Adrenal gland (tissue), 12 donors: ENCODE measurements around the gene GRPR. TPM values are rescaled to one million over a fixed set of nuclear protein-coding genes. Genes with fewer than 3 reads are reported as not detected.

ENCODE experiments used
- DNase-seq, 7 donors: peaks; one replicate each; pipeline ENCODE4 v3.0.0-alpha.2; 2019 to 2020
- H3K27ac ChIP-seq, 5 donors: fragments of 200-600 bp; sonication (generic) in 4 of 5; 1 replicate in 3 of 5; 2 replicates in 2 of 5; pipeline versions ENCODE4 v1.5.1 to v1.8.0; 2016 to 2020; ENCODE audit warnings: mild to moderate bottlenecking in 1 of 5
- H3K27me3 ChIP-seq: fragments of 200-600 bp; 2 replicates; pipeline ENCODE4 v1.8.0; 2021
- H3K36me3 ChIP-seq, 2 donors: fragments of 200-600 bp; replicated peaks in 1 of 2; 1 replicate in 1 of 2; 2 replicates in 1 of 2; pipeline versions ENCODE4 v1.5.1 to v1.8.0; 2018 to 2022
- H3K4me1 ChIP-seq, 2 donors: fragments of 200-600 bp; replicated peaks in 1 of 2; 1 replicate in 1 of 2; 2 replicates in 1 of 2; pipeline versions ENCODE4 v1.5.1 to v1.8.0; 2018 to 2021
- H3K4me3 ChIP-seq, 4 donors: fragments of 200-600 bp; sonication (generic) in 3 of 4; one replicate each; pipeline ENCODE4 v1.5.1; 2016 to 2018
- H3K9me3 ChIP-seq, 3 donors: fragments of 200-600 bp; sonication (generic) in 1 of 3; replicated peaks in 1 of 3; 1 replicate in 2 of 3; 2 replicates in 1 of 3; pipeline versions ENCODE4 v1.5.1 to v1.8.0; 2016 to 2021
- POLR2A ChIP-seq, 2 donors: fragments of 450-650 bp; IDR thresholded peaks; one replicate each; pipeline ENCODE4 v1.6.1; 2017; ENCODE audit warnings: antibody characterized with exemption in 2 of 2, mild to moderate bottlenecking in 2 of 2, moderate library complexity in 1 of 2
- WGBS, 4 donors: extraction: QIAGEN DNeasy Blood & Tissue Kit in 2 of 4; methylation state at CpG; one replicate each; pipeline versions ENCODE4 v1.1.5 to v1.1.7; 2013 to 2017; 5-methylcytosine and 5-hydroxymethylcytosine counted together
- intact Hi-C, 2 donors: fragments of 100-400 bp; cut with DNase I; formaldehyde crosslinking; loops; one replicate each; pipeline versions ENCODE4 v1.14.1 to v1.15.0; 2022 to 2023
- polyA plus RNA-seq, 3 donors: library from polyadenylated mRNA; stranded (reverse); fragments of 200-250 nt in 2 of 3; fragments of 350-450 nt in 1 of 3; fragmentation: Illumina TruSeq in 1 of 3; extraction: RNeasy Lipid Tissue Mini Kit (QIAGEN cat#74804) in 1 of 3; gene quantifications; one replicate each; pipeline ENCODE4 v1.2.3, GENCODE V29; 2013 to 2014
- total RNA-seq, 9 donors: library from RNA; depleted of rRNA in 4 of 9; stranded (reverse); fragments of >200 nt in 4 of 9; fragments of 120-200 nt in 1 of 9; fragmentation: NEBNext Ultra II Directional in 1 of 9; extraction: Animal tissue kit (Norgen Biotek cat#: 25700) in 1 of 9; gene quantifications; one replicate each; pipeline versions ENCODE4 v1.1.0 to v1.2.4, GENCODE V29; 2013 to 2023
- TF ChIP-seq, protein P1 (sequence below), 6 experiments: fragments of 450-650 bp in 4 of 6; fragments of 200-600 bp in 2 of 6; sonication (generic) in 1 of 6; IDR thresholded peaks; 1 replicate in 5 of 6; 2 replicates in 1 of 6; pipeline versions ENCODE4 v1.5.1 to v1.8.0; 2016 to 2021; ENCODE audit warnings: antibody characterized with exemption in 6 of 6, mild to moderate bottlenecking in 2 of 6, moderate library complexity in 1 of 6
- donor health status: healthy with polysubstance abuse.
- donor health status: Bipolar disorder and iron deficiency.
- donor health status: DM: yes; HTN: yes; CAD: no.
- donor health status: DM: no; HTN: no; CAD: no.
- donor health status: DM: no; HTN: no; CAD: no.
- donor health status: DM: yes; HTN: yes; CAD: no.

The GRPR gene
- total and polyA plus RNA-seq, 12 donors, result 0.06 to 0.85 (median 0.16) TPM; not detected in 4

DNA sequence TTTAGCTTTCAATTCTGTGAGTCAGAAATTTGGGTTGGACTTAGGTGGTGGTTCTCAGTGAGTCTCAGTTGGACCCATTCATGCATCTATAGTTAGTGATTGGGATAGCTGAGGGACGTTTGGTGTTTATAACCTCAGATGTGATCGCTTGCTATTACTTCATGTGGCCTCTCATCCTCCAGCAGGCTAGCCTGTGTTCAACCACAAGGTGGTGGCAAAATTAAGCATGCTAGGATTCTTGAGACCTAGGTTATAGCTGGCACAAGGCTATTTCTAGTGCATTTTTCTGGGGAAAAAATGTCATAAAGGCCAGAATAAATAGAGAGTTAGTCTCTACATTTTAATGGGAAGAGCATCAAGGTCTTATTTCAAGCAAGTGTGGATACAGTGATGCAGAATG lies 10.9 kb upstream of the GRPR start:
- Histone ChIP-seq H3K9me3 (no peaks in the 10 kb centered on the region), H3K27ac (no peak overlapping the region), H3K4me3 (no peak overlapping the region), H3K36me3 (no peaks in the 10 kb centered on the region), H3K27me3 (peaks cover 7% of the 10 kb centered on the region), H3K4me1 (no peaks in the 10 kb centered on the region)
- WGBS, 4 donors, result 57 to 73% (median 67%) methylated on average over 1 to 2 of the region's 2 CpGs
- intact Hi-C loops, result no loop called here
- TF ChIP-seq POLR2A (IDR thresholded peaks at IDR 0.05), result no peak
- TF ChIP-seq, protein P1, sequence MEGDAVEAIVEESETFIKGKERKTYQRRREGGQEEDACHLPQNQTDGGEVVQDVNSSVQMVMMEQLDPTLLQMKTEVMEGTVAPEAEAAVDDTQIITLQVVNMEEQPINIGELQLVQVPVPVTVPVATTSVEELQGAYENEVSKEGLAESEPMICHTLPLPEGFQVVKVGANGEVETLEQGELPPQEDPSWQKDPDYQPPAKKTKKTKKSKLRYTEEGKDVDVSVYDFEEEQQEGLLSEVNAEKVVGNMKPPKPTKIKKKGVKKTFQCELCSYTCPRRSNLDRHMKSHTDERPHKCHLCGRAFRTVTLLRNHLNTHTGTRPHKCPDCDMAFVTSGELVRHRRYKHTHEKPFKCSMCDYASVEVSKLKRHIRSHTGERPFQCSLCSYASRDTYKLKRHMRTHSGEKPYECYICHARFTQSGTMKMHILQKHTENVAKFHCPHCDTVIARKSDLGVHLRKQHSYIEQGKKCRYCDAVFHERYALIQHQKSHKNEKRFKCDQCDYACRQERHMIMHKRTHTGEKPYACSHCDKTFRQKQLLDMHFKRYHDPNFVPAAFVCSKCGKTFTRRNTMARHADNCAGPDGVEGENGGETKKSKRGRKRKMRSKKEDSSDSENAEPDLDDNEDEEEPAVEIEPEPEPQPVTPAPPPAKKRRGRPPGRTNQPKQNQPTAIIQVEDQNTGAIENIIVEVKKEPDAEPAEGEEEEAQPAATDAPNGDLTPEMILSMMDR (IDR thresholded peaks at IDR 0.05), result no peak
- DNase-seq, result no peak

DNA sequence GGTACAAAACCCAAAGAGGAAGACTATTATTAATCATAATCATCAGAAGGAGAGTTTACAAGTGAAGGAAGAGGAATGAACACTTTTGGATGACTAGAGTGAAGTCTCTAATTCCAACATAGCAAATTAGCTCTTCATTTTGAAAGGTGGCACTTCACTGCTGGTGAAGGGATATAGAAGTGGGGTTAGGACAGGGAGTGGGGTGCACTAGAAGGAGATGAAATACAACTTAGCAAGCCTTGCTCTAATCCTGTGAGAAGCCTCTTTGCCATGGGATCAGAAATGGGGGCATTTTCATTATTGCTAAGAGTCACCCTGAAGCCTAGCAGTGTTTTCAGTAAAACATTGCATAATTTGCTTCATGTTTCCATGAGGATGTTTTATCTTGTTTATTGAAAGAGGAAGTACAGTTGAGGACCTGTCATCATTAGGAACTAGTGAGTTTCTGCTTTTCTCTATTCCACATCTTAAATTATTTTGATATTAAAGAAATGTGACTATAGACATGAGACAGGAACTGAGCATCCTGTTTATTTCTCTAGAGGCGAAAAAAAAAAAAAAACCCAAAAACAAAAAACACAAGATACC lies 9.3 kb upstream of the GRPR start:
- TF ChIP-seq, protein P1 (IDR thresholded peaks at IDR 0.05), result no peak
- no peak for TF ChIP-seq POLR2A (IDR thresholded peaks at IDR 0.05)
- no peaks in the 10 kb centered on the region for H3K9me3 ChIP-seq
- no peak overlapping the region for H3K4me3 ChIP-seq
- 30 to 63% (median 48%) methylated on average over 1 of the region's 1 CpG for WGBS, 4 donors
- H3K27ac ChIP-seq, result no peak overlapping the region
- intact Hi-C loops, result no loop called here
- no peaks in the 10 kb centered on the region for H3K36me3 ChIP-seq
- DNase-seq, result no peak
- peaks cover 7% of the 10 kb centered on the region for H3K27me3 ChIP-seq
- no peaks in the 10 kb centered on the region for H3K4me1 ChIP-seq

DNA sequence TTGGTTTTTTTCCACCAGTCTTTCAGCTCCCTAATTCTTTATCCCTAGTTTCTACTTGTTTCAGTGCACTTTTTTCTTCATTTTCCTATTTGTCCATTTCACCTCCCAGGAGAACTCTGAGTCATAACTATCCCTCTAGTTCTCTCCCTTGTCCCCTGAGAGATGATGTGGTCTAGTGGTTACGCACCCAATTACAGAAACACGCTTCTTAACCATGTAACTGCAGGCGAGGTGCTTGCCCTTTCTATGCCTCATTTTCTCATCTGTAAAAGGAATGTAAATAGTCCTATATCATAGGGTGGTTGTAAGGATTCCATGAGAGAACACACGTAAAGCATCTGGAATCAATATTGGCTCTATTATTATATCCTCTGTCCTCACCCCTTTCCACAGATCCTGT lies 8.8 kb upstream of the GRPR start:
- TF ChIP-seq, protein P1 (IDR thresholded peaks at IDR 0.05), result no peak
- no peak for TF ChIP-seq POLR2A (IDR thresholded peaks at IDR 0.05)
- Histone ChIP-seq H3K27me3 (peaks cover 7% of the 10 kb centered on the region), H3K4me3 (no peak overlapping the region), H3K9me3 (no peaks in the 10 kb centered on the region), H3K36me3 (no peaks in the 10 kb centered on the region), H3K27ac (no peak overlapping the region), H3K4me1 (no peaks in the 10 kb centered on the region)
- 70 to 80% (median 72%) methylated on average over 4 of the region's 4 CpGs for WGBS, 4 donors
- DNase-seq, result no peak
- intact Hi-C loops, result no loop called here

DNA sequence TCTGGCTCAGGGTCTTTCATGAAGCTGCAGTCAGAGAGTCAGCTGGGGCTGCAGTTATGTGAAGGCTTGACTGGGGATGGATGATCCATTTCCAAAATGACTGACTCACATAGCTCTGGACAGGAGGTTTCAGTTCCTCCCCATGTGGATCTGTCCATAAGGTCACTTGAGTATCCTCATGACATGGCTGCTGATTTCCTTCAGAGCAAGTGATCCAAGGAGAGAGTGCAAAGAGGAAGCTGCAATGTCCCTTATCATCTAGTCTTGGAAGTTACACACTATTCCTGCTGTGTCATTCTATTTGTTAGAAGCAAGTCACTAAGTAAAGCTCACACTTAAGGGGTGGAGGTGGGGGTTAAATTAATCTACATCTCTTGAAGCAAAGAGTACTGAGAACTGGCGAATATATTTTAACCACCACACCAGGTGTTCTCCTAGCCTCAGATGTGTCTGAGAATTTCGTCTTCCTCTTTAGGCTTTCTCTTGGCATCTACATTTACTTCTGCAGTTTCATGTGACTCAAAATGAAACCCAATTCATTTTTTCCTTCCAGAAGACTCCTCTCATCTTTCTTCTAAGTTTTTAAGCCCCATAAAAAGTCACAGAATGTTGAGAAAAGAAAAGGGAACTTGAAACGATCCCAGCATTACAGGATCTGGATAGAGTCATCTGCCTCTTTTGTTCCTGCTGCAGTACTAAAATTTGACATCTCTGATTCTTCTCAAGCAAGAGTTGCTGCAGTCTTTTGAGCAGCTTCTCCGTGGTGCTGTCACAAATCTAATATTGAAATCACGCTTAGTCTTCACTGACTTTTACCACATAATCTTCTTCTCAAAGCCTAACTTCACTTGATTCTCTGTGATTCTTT lies 3.8 kb upstream of the GRPR start:
- H3K4me1 ChIP-seq, result no peaks in the 10 kb centered on the region
- H3K27ac ChIP-seq, result no peak overlapping the region
- no peaks in the 10 kb centered on the region for H3K9me3 ChIP-seq
- 57 to 70% (median 62%) methylated on average over 5 of the region's 5 CpGs for WGBS, 4 donors
- no peak overlapping the region for H3K4me3 ChIP-seq
- H3K36me3 ChIP-seq, result no peaks in the 10 kb centered on the region
- intact Hi-C loops, result loop anchor here in 1 of 2 donors (10.0 kb wide), 1 partner anchor 325 kb away; no protein-coding TSS in a partner anchor
- H3K27me3 ChIP-seq, result peaks cover 22% of the 10 kb centered on the region
- no peak for DNase-seq
- TF ChIP-seq, protein P1 (IDR thresholded peaks at IDR 0.05), result no peak
- no peak for TF ChIP-seq POLR2A (IDR thresholded peaks at IDR 0.05)
